22Rv1 (cell line): ENCODE data around the gene FBXL20.

Experiments used
- CTCF ChIP-seq: fragments of 450-650 bp; IDR thresholded peaks from 2 replicates; pipeline ENCODE4 v1.5.1; 2017; ENCODE audit warnings: mild to moderate bottlenecking
- ZFX ChIP-seq: fragments of 450-650 bp; IDR thresholded peaks from 2 replicates; pipeline ENCODE4 v1.6.1; 2017; ENCODE audit warnings: antibody characterized with exemption, borderline replicate concordance

- TF ChIP-seq CTCF (no peak), ZFX (no peak)
Measured at GRCh38 chr17:39219647-39220154, 181.7 kb downstream of the FBXL20 start.
